ENCODE measurements around the gene DYNLT1. TPM values are rescaled to one million over a fixed set of nuclear protein-coding genes. Genes with fewer than 3 reads are reported as not detected.
A peak's percentile ranks its signal among the peaks of the same experiment; 100 is the strongest.

Gene DYNLT1
- total and polyA plus RNA-seq, 9 of the 15 experiments (the other 6 are each of a cell fraction or from before 2014, with no cell fraction given), result 42.2 to 583 (median 127) TPM

DNA sequence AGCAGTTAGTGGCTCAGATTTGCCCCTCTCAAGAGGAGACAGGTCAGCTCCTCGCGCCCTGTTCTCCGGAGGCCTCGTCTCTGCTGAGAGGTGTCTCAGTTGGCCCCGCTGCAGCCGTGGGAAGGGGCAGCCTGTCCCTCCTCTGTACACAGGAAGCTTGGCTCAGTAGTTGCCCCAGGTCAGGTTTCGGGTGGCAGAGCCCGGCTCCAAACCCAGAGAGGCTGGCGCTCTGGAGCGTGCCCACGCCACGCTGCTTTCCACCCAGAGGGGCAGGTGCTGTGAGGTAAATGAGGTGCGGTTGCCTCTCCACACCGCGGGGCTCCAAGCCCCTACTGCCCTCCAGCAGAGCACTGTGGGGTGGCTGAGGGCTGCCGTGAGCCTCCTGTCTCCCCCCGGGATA, 16.0 kb downstream of the DYNLT1 start:
- Histone ChIP-seq H3K4me2 (ENCODE audit: insufficient read depth, low read length) (no peak overlapping the region), H4K20me1 (replicated peaks; ENCODE audit: control insufficient read depth, insufficient read depth, low read length) (peaks cover 12% of the 10 kb centered on the region), H3K36me3 (ENCODE audit: control insufficient read depth, insufficient read depth, low read length) (peaks cover 92% of the 10 kb centered on the region; the same call in 2 of the 3 replicates), H3K9me3 (replicated peaks; ENCODE audit: control insufficient read depth, insufficient read depth, low read depth, low read length) (no peaks in the 10 kb centered on the region), H3K9me1 (ENCODE audit: control insufficient read depth, insufficient read depth, low read length) (no peaks in the 10 kb centered on the region), H3K79me2 (ENCODE audit: control insufficient read depth, insufficient read depth, low read length) (no peaks in the 10 kb centered on the region), H3K9ac (ENCODE audit: insufficient read depth in 1 of 2, low read depth in 2 of 2, low read length in 2 of 2) (no peak overlapping the region; a peak in 1 of 4 replicates), H3K4me1 (replicated peaks in 1 of 2; ENCODE audit: control insufficient read depth in 2 of 2, insufficient read depth in 2 of 2, low read length in 2 of 2) (peaks cover 17 to 21% of the 10 kb centered on the region in 2 experiments), H3K27me3 (ENCODE audit: control insufficient read depth in 2 of 2, insufficient read depth in 2 of 2, low read length in 2 of 2) (no peaks in the 10 kb centered on the region), H2AFZ (ENCODE audit: low read depth, low read length) (no peak overlapping the region), H3K4me3 (no peak overlapping the region), H3K27ac (ENCODE audit: extremely low read depth, low read depth, low read length) (no peak overlapping the region)
- ATAC-seq (no peak), FAIRE-seq (no peak), DNase-seq (ENCODE audit: extremely low read depth in 1 of 4, low spot score in 3 of 4) (no peak)
- BruUV-seq (replicated peaks), result no TSS peak
- POLR2A ChIA-PET, result interaction anchor here (0.7 to 1.9 kb wide), 4 partner anchors 10 to 46 kb away, joined by 3 to 5 read pairs (median 4); partner anchors contain the start of gene DYNLT1
- in situ Hi-C loops (cut with MboI) (no loop called here), intact Hi-C loops (cut with micrococcal nuclease) (no loop called here)
- CTCF ChIA-PET (ENCODE audit: low intra/inter-chr PET ratio), result interaction anchor here (1.1 kb wide), 1 partner anchor 63 kb away, joined by 3 read pairs; no protein-coding TSS in a partner anchor
- TF ChIP-seq EZH2 (IDR thresholded peaks at IDR 0.05; ENCODE audit: borderline replicate concordance, low read depth, low read length) (no peak), POLR2G (IDR thresholded peaks at IDR 0.05; ENCODE audit: low read depth, low read length) (peak; percentile 31; the same call in 1 of the 2 replicates), ZNF507 (tag; conservative IDR thresholded peaks at IDR 0.05) (no peak), ARID1B (IDR thresholded peaks at IDR 0.05) (no peak)
- TF ChIP-seq, protein P1, sequence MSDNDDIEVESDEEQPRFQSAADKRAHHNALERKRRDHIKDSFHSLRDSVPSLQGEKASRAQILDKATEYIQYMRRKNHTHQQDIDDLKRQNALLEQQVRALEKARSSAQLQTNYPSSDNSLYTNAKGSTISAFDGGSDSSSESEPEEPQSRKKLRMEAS (CRISPR knock-in tag; IDR thresholded peaks at IDR 0.05), result 0 out of 2 replicates have a peak, but pooled peaks have one; percentile 30
- TF ChIP-seq, protein P2, sequence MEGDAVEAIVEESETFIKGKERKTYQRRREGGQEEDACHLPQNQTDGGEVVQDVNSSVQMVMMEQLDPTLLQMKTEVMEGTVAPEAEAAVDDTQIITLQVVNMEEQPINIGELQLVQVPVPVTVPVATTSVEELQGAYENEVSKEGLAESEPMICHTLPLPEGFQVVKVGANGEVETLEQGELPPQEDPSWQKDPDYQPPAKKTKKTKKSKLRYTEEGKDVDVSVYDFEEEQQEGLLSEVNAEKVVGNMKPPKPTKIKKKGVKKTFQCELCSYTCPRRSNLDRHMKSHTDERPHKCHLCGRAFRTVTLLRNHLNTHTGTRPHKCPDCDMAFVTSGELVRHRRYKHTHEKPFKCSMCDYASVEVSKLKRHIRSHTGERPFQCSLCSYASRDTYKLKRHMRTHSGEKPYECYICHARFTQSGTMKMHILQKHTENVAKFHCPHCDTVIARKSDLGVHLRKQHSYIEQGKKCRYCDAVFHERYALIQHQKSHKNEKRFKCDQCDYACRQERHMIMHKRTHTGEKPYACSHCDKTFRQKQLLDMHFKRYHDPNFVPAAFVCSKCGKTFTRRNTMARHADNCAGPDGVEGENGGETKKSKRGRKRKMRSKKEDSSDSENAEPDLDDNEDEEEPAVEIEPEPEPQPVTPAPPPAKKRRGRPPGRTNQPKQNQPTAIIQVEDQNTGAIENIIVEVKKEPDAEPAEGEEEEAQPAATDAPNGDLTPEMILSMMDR (IDR thresholded peaks at IDR 0.05 in 2 of 3, conservative IDR thresholded peaks at IDR 0.05 in 1 of 3; ENCODE audit: insufficient read depth in 2 of 3, low read depth in 1 of 3, low read length in 3 of 3), result no peak
- WGBS (ENCODE audit: insufficient coverage, low coverage, missing lambda C conversion rate), result 95% methylated on average over 17 of the region's 17 CpGs
